ENCODE measurements around the gene IL3RA. TPM values are rescaled to one million over a fixed set of nuclear protein-coding genes. Genes with fewer than 3 reads are reported as not detected.
"Not testable (repeated sequence)": the region's sequence is repeated elsewhere in the genome, so short reads cannot be mapped to it uniquely, and the experiment has no call there.

Gene IL3RA
- total RNA-seq, 1 donor: 13.2 TPM

DNA sequence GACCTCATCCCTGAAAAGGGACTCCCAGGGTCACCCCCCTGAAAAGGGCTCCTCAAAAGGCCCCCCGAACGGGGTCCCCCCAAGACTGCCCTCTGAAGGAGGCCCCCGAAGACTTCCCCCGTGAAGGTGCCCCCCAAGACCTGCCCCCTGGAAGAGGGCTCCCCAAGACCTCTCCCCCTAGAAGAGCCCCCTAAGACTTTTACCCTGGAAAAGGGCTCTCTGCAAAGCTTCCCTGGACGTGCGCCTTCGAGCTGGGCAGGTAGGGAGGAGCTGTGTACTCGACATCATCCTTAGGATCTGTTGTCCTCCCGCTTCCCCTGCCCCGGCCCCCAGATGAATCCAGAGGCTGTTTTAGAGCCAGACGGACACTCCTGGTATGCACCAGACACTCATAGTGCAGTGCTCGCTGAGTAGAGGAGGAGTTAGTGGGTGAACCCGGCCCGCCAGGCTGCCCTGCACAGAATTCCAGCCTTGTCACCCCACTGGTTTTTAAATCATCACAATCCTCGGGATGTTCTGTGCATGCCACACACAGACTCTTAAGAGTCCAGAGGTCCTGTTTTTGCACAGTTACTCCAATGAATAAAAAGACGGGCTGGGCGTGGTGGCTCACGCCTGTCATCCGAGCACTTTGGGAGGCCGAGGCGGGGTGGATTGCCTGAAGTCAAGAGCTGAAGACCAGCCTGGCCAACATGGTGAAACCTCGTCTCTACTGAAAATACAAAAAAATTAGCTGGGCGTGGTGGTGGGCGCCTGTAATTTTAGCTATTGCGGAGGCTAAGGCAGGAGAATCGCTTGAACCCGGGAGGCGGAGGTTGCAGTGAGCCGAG, 61.1 kb downstream of the IL3RA start:
- Histone ChIP-seq H3K4me1 (ENCODE audit: insufficient read depth, low read length) (peaks cover 7% of the 10 kb centered on the region), H3K9me3 (ENCODE audit: low read depth, low read length) (no peaks in the 10 kb centered on the region), H3K4me3 (ENCODE audit: low read length) (no peak overlapping the region), H3K27me3 (ENCODE audit: insufficient read depth, low read length) (no peaks in the 10 kb centered on the region)

- Histone ChIP-seq H3K27me3 (ENCODE audit: insufficient read depth, low read length) (no peaks in the 10 kb centered on the region), H3K9me3 (ENCODE audit: low read depth, low read length) (no peaks in the 10 kb centered on the region), H3K4me1 (ENCODE audit: insufficient read depth, low read length) (no peaks in the 10 kb centered on the region), H3K4me3 (ENCODE audit: low read length) (no peak overlapping the region)
These were observed 62.1 kb downstream of the IL3RA start for GRCh38 chrX:1398431-1399340.

DNA sequence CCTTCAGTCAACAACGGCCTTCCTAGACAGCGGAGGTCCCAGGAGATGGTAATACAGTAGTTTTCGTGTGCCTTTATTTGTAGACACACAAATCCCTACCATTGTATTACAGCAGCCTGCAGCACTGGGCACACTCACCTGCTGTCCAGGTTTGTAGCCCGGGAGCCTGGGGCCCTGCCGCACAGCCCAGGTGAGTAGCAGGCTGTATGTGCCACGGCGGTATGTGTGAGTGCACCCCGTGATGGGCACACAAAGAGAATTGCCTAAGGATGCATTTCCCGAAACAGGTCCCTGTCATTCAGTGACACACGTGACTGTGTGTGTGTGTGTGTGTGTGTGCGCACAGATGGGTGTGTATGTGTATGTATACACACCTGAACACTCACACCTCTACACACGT, 63.5 kb downstream of the IL3RA start:
- no peak overlapping the region for H3K4me3 ChIP-seq (ENCODE audit: low read length)
- H3K27me3 ChIP-seq (ENCODE audit: insufficient read depth, low read length): no peaks in the 10 kb centered on the region
- no peaks in the 10 kb centered on the region for H3K4me1 ChIP-seq (ENCODE audit: insufficient read depth, low read length)
- no peaks in the 10 kb centered on the region for H3K9me3 ChIP-seq (ENCODE audit: low read depth, low read length)

DNA sequence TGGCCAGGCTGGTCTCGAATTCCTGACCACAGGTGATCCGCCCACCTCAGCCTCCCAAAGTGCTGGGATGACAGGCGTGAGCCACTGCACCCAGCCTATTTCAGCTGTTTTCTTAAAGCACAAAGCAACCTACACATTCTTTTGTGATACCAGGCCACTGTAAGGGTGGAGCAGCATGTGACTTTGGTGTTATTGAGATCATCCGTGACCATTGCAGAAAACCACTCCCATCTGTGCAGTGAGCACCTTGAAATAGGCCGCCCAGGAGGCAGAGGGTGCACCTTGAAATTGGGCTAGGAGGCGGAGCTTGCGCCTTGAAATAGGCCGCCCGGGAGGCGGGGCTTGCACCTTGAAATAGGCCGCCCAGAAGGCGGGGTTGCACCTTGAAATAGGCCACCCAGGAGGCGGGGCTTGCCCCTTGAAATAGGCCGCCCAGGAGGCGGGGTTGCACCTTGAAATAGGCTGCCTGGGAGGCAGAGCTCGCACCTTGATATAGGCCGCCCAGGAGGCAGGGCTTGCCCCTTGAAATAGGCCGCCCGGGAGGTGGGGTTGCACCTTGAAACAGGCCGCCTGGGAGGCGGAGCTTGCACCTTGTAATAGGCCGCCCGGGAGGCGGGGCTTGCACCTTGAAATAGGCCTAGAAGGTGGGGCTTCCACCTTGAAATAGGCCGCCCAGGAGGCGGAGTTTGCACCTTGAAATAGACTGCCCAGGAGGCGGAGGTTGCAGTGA, 64.3 kb downstream of the IL3RA start:
- Histone ChIP-seq H3K27me3 (ENCODE audit: insufficient read depth, low read length) (no peaks in the 10 kb centered on the region), H3K9me3 (ENCODE audit: low read depth, low read length) (no peaks in the 10 kb centered on the region), H3K4me1 (ENCODE audit: insufficient read depth, low read length) (no peaks in the 10 kb centered on the region), H3K4me3 (ENCODE audit: low read length) (no peak overlapping the region)

- no peaks in the 10 kb centered on the region for H3K4me1 ChIP-seq (ENCODE audit: insufficient read depth, low read length)
- no peaks in the 10 kb centered on the region for H3K27me3 ChIP-seq (ENCODE audit: insufficient read depth, low read length)
- H3K4me3 ChIP-seq (ENCODE audit: low read length): no peak overlapping the region
- no peaks in the 10 kb centered on the region for H3K9me3 ChIP-seq (ENCODE audit: low read depth, low read length)
These were observed 65.2 kb downstream of the IL3RA start for GRCh38 chrX:1401611-1402430.

DNA sequence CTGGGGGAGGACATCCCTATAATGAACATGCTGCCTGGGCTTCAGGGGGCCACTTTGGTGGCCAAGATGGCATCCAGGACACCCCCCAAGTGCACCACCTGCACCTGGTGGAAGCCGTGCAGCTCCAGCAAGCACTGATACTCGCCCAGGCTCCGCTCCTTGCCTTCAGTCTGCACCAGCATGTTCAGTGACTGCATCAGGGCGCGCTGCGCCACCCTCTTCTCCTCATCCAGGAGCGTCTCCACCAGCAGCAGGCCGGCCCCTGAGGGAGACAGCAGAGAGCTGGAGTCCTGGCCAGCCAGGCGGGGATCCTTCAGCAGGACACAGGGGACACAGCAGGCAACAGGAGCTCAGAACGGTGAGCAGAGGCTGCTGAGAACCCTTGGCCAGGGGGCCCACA, 66.6 kb downstream of the IL3RA start:
- Histone ChIP-seq H3K9me3 (ENCODE audit: low read depth, low read length) (no peaks in the 10 kb centered on the region), H3K27me3 (ENCODE audit: insufficient read depth, low read length) (no peaks in the 10 kb centered on the region), H3K4me1 (ENCODE audit: insufficient read depth, low read length) (no peaks in the 10 kb centered on the region), H3K4me3 (ENCODE audit: low read length) (no peak overlapping the region)

- H3K9me3 ChIP-seq (ENCODE audit: low read depth, low read length); H3K4me1 ChIP-seq (ENCODE audit: insufficient read depth, low read length); H3K27me3 ChIP-seq (ENCODE audit: insufficient read depth, low read length); H3K4me3 ChIP-seq (ENCODE audit: low read length): not testable (repeated sequence)
These were observed 67.3 kb downstream of the IL3RA start for GRCh38 chrX:1403867-1404266.

- not testable (repeated sequence) for H3K4me1 ChIP-seq (ENCODE audit: insufficient read depth, low read length); H3K9me3 ChIP-seq (ENCODE audit: low read depth, low read length); H3K4me3 ChIP-seq (ENCODE audit: low read length); H3K27me3 ChIP-seq (ENCODE audit: insufficient read depth, low read length)
These were observed 69.2 kb downstream of the IL3RA start for GRCh38 chrX:1405769-1406168.

- no peaks in the 10 kb centered on the region for H3K9me3 ChIP-seq (ENCODE audit: low read depth, low read length)
These were observed 70.5 kb downstream of the IL3RA start for GRCh38 chrX:1407035-1407434.

DNA sequence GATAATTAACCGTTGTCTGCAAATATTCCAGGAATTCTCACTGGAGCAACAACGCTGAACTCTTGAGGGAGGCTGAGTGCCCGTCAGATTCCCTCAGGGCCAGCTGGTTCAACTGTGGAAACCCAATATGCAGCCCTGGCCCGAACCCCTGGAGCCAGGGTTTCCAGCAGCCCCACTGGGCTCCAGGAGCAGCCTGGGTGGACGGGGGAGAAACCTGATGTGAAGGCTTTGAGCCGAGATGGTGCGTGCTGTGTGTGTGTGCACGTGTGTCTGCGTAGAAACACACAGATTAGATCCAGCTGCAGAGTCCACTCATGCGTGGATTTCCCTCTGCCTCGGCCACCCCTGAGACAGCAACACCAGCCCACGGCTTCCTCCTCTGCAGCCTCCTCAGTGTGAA, 74.7 kb downstream of the IL3RA start:
- H3K4me1 ChIP-seq (ENCODE audit: insufficient read depth, low read length): no peaks in the 10 kb centered on the region
- H3K9me3 ChIP-seq (ENCODE audit: low read depth, low read length): no peaks in the 10 kb centered on the region
- no peaks in the 10 kb centered on the region for H3K27me3 ChIP-seq (ENCODE audit: insufficient read depth, low read length)
- no peak overlapping the region for H3K4me3 ChIP-seq (ENCODE audit: low read length)

More at GRCh38 chrX:1407035-1407434, 70.5 kb downstream of the IL3RA start:
- Histone ChIP-seq H3K4me3 (ENCODE audit: low read length) (no peak overlapping the region), H3K4me1 (ENCODE audit: insufficient read depth, low read length) (no peaks in the 10 kb centered on the region), H3K27me3 (ENCODE audit: insufficient read depth, low read length) (no peaks in the 10 kb centered on the region)

DNA sequence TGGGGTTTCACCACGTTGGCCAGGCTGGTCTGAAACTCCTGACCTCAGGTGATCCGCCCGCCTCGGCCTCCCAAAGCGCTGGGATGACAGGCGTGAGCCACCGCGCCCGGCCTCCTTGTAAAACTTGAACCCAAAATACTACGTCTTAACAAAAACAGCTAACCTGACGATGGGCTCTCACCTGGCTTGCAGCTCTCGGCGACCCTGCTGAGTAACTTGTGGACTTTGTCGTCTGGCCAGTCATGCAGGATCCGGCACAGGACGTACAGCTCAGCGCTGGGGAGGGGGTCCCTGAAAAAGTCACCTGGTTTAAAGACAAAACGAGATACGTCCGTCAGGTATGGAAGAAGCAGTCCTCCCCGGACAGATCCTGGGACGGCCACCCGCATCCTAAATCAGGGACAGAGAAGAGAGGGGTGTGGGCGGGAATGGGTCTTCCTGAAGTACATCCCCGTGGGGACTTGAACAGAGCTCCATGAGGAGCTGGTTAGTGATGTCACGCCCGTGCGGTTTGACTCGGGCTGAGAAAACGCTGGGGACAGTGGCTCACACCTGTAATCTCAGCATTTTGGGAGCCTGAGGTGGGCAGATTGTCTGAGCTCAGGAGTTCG, 76.1 kb downstream of the IL3RA start:
- no peaks in the 10 kb centered on the region for H3K9me3 ChIP-seq (ENCODE audit: low read depth, low read length)

GRCh38 chrX:1416327-1416784, 79.8 kb downstream of the IL3RA start:
- Histone ChIP-seq H3K27me3 (ENCODE audit: insufficient read depth, low read length) (no peaks in the 10 kb centered on the region), H3K9me3 (ENCODE audit: low read depth, low read length) (no peaks in the 10 kb centered on the region), H3K4me3 (ENCODE audit: low read length) (no peak overlapping the region), H3K4me1 (ENCODE audit: insufficient read depth, low read length) (no peaks in the 10 kb centered on the region)

More for the DNA sequence above, 76.1 kb downstream of the IL3RA start:
- H3K27me3 ChIP-seq (ENCODE audit: insufficient read depth, low read length): no peaks in the 10 kb centered on the region
- no peaks in the 10 kb centered on the region for H3K4me1 ChIP-seq (ENCODE audit: insufficient read depth, low read length)
- H3K4me3 ChIP-seq (ENCODE audit: low read length): no peak overlapping the region

- Histone ChIP-seq H3K9me3 (ENCODE audit: low read depth, low read length) (no peaks in the 10 kb centered on the region), H3K4me1 (ENCODE audit: insufficient read depth, low read length) (no peaks in the 10 kb centered on the region), H3K4me3 (ENCODE audit: low read length) (no peak overlapping the region), H3K27me3 (ENCODE audit: insufficient read depth, low read length) (no peaks in the 10 kb centered on the region)
These were observed 80.6 kb downstream of the IL3RA start for GRCh38 chrX:1416965-1417760.

Data from mononuclear cell (primary cell).